A549 (cell line): ENCODE data around the gene AMIGO2. TPM values are rescaled to one million over a fixed set of nuclear protein-coding genes. Genes with fewer than 3 reads are reported as not detected.
A peak's percentile ranks its signal among the peaks of the same experiment; 100 is the strongest.

ENCODE experiments used
- ATAC-seq, 2 experiments: fragments of 200-7000 bp in 1 of 2; fragments of >200 bp in 1 of 2; cut with Nextera tagmentation in 1 of 2; cut with Tn5 transposase in 1 of 2; 3 replicates each; pipeline versions ENCODE4 v1.8.0 to v1.9.1; 2018 to 2020; ENCODE audit warnings: mild to moderate bottlenecking in 1 of 2, moderate library complexity in 1 of 2
- CTCF ChIA-PET: fragments of 300-600 bp; sonication (Branson Sonifier 250); formaldehyde crosslinking; extraction: SDS; loops from one replicate; lab custom pipeline; 2021; ENCODE audit warnings: antibody characterized with exemption, inconsistent platforms; lab: Yijun Ruan, JAX
- POLR2A ChIA-PET: fragments of 350-600 bp; formaldehyde crosslinking; extraction: SDS; loops from one replicate; lab custom pipeline; 2021; ENCODE audit warnings: antibody characterized with exemption, inconsistent platforms; lab: Yijun Ruan, JAX
- DNase-seq, 2 experiments: peaks; one replicate each; pipeline versions ENCODE4 v3.0.0 to v3.0.0-alpha.2; 2011 to 2016; ENCODE audit warnings: low read depth in 1 of 2, low spot score in 1 of 2
- FAIRE-seq: peaks from 2 replicates; lab custom pipeline; 2011; peaks lifted over from hg19 to GRCh38; lab: Jason Lieb, UNC
- H3K27ac ChIP-seq, 2 experiments: fragments of >200 bp; sonication (Bioruptor Twin); formaldehyde crosslinking; 3 replicates each; pipeline ENCODE4 v1.5.1; 2016 to 2017
- H3K4me1 ChIP-seq: fragments of >200 bp; sonication (Bioruptor Twin); formaldehyde crosslinking; 3 replicates; pipeline ENCODE4 v1.6.1; 2016
- H3K4me2 ChIP-seq: fragments of >200 bp; sonication (Bioruptor Twin); formaldehyde crosslinking; 3 replicates; pipeline ENCODE4 v1.6.1; 2016
- H3K4me3 ChIP-seq: fragments of >200 bp; sonication (Bioruptor Twin); formaldehyde crosslinking; 3 replicates; pipeline ENCODE4 v1.5.1; 2016
- H3K9me3 ChIP-seq: fragments of >200 bp; sonication (Bioruptor Twin); formaldehyde crosslinking; 3 replicates; pipeline ENCODE4 v1.6.1; 2016
- CBX8 ChIP-seq: fragments of 200-600 bp; sonication (generic); IDR thresholded peaks from 2 replicates; pipeline ENCODE4 v1.6.1; 2016
- CEBPB ChIP-seq, 2 experiments: fragments of >200 bp in 1 of 2; sonication (Bioruptor Twin) in 1 of 2; formaldehyde crosslinking in 1 of 2; IDR thresholded peaks; 2 replicates each; pipeline ENCODE4 v1.6.1; 2012 to 2016
- CHD4 ChIP-seq: fragments of 200-600 bp; sonication (generic); IDR thresholded peaks from 2 replicates; pipeline ENCODE4 v1.6.1; 2016; ENCODE audit warnings: antibody characterized with exemption, mild to moderate bottlenecking, borderline replicate concordance
- EHF ChIP-seq: fragments of 250-450 bp; sonication (Bioruptor Pico); IDR thresholded peaks from 2 replicates; pipeline ENCODE4 v1.5.0; 2020; ENCODE audit warnings: mild to moderate bottlenecking
- EP300 ChIP-seq, 2 experiments: fragments of >200 bp; sonication (Bioruptor Twin); formaldehyde crosslinking; IDR thresholded peaks; 2 replicates in 1 of 2; 3 replicates in 1 of 2; pipeline ENCODE4 v1.6.1; 2016 to 2017
- FOSB ChIP-seq: fragments of 250-450 bp; sonication (Bioruptor Pico); IDR thresholded peaks from 2 replicates; pipeline ENCODE4 v1.5.0; 2020; ENCODE audit warnings: mild to moderate bottlenecking, moderate library complexity
- FOSL2 ChIP-seq, 2 experiments: fragments of 450-650 bp in 1 of 2; fragments of >200 bp in 1 of 2; sonication (Bioruptor Twin) in 1 of 2; formaldehyde crosslinking; IDR thresholded peaks; 2 replicates each; pipeline versions ENCODE4 v1.5.0 to v1.6.1; 2016 to 2020; ENCODE audit warnings: mild to moderate bottlenecking in 1 of 2, moderate library complexity in 1 of 2
- FOXS1 ChIP-seq: fragments of 250-450 bp; sonication (Bioruptor Pico); IDR thresholded peaks from 2 replicates; pipeline ENCODE4 v1.5.0; 2020; ENCODE audit warnings: mild to moderate bottlenecking, moderate library complexity
- GATA3 ChIP-seq: IDR thresholded peaks from 2 replicates; pipeline ENCODE4 v1.6.1; 2012; ENCODE audit warnings: borderline replicate concordance
- HEYL ChIP-seq: fragments of 250-450 bp; sonication (Bioruptor Pico); IDR thresholded peaks from 2 replicates; pipeline ENCODE4 v1.8.0; 2021; ENCODE audit warnings: mild to moderate bottlenecking, moderate library complexity
- HOXA7 ChIP-seq: fragments of 250-450 bp; sonication (Bioruptor Pico); IDR thresholded peaks from 2 replicates; pipeline ENCODE4 v1.5.0; 2020; ENCODE audit warnings: mild to moderate bottlenecking, moderate library complexity
- HOXB13 ChIP-seq: fragments of 250-450 bp; sonication (Bioruptor Pico); IDR thresholded peaks from 2 replicates; pipeline ENCODE4 v1.5.0; 2020; ENCODE audit warnings: low read depth, mild to moderate bottlenecking, moderate library complexity
- JUN ChIP-seq, 2 experiments: fragments of >200 bp; sonication (Bioruptor Twin); formaldehyde crosslinking; IDR thresholded peaks; 2 replicates in 1 of 2; 3 replicates in 1 of 2; pipeline ENCODE4 v1.6.1; 2016 to 2017
- JUNB ChIP-seq: fragments of >200 bp; sonication (Bioruptor Twin); formaldehyde crosslinking; IDR thresholded peaks from 2 replicates; pipeline ENCODE4 v1.6.1; 2016
- MAFK ChIP-seq: fragments of 450-650 bp; IDR thresholded peaks from 2 replicates; pipeline ENCODE4 v1.6.1; 2014; ENCODE audit not compliant: partially characterized antibody
- POLR2AphosphoS2 ChIP-seq: conservative IDR thresholded peaks from 2 replicates; pipeline ENCODE4 v1.6.1; 2012; ENCODE audit warnings: low read length, improper control_type of control experiment, inconsistent platforms
- RAD21 ChIP-seq, 2 experiments: fragments of >200 bp in 1 of 2; sonication (Bioruptor Twin) in 1 of 2; formaldehyde crosslinking in 1 of 2; IDR thresholded peaks in 1 of 2; conservative IDR thresholded peaks in 1 of 2; 2 replicates in 1 of 2; 3 replicates in 1 of 2; pipeline ENCODE4 v1.6.1; 2012 to 2018; ENCODE audit warnings: inconsistent platforms in 1 of 2
- RARB ChIP-seq: fragments of 250-450 bp; sonication (Bioruptor Pico); IDR thresholded peaks from 2 replicates; pipeline ENCODE4 v1.8.0; 2021; ENCODE audit warnings: mild to moderate bottlenecking, moderate library complexity
- RCOR1 ChIP-seq: fragments of 150-350 bp; IDR thresholded peaks from 2 replicates; pipeline ENCODE4 v1.6.1; 2014; ENCODE audit warnings: antibody characterized with exemption, low read length, low read depth
- RFX5 ChIP-seq: fragments of 450-650 bp; IDR thresholded peaks from 2 replicates; pipeline ENCODE4 v1.7.1; 2014; ENCODE audit warnings: antibody characterized with exemption, mild to moderate bottlenecking, moderate library complexity
- SMC3 ChIP-seq: fragments of >200 bp; sonication (Bioruptor Twin); formaldehyde crosslinking; IDR thresholded peaks from 3 replicates; pipeline ENCODE4 v1.6.1; 2018; ENCODE audit warnings: inconsistent platforms
- ZC3H11A ChIP-seq: fragments of 450-650 bp; IDR thresholded peaks from 2 replicates; pipeline ENCODE4 v1.6.1; 2014; ENCODE audit warnings: antibody characterized with exemption, mild to moderate bottlenecking
- ZNF302 ChIP-seq: fragments of 250-450 bp; sonication (Bioruptor Pico); IDR thresholded peaks from 2 replicates; pipeline ENCODE4 v1.9.0; 2021; ENCODE audit warnings: inconsistent platforms, mild to moderate bottlenecking, moderate library complexity
- WGBS: methylation state at CpG from one replicate; pipeline ENCODE4 v1.1.6; 2017; ENCODE audit errors: missing lambda C conversion rate; 5-methylcytosine and 5-hydroxymethylcytosine counted together
- polyA plus RNA-seq, 4 experiments: library from polyadenylated mRNA; depleted of rRNA in 3 of 4; stranded (reverse); fragments of >200 nt; fragmentation: RNase III in 1 of 4; extraction: RNeasy Plus Mini Kit Qiagen cat#74134 plus additional on column Dnase treatment in 1 of 4; gene quantifications; 2 replicates in 3 of 4; 3 replicates in 1 of 4; pipeline ENCODE4 v1.2.3, GENCODE V29; 2011 to 2017
- TF ChIP-seq, protein P1 (sequence below): fragments of >200 bp; sonication (Bioruptor Twin); formaldehyde crosslinking; IDR thresholded peaks from 3 replicates; pipeline ENCODE4 v1.5.1; 2016
- TF ChIP-seq, protein P2 (sequence below): IDR thresholded peaks from 2 replicates; pipeline ENCODE4 v1.6.1; 2012
- TF ChIP-seq, protein P3 (sequence below): fragments of >200 bp; sonication (Bioruptor Twin); formaldehyde crosslinking; IDR thresholded peaks from 3 replicates; pipeline ENCODE4 v1.6.1; 2016
- TF ChIP-seq, protein P4 (sequence below): fragments of 250-450 bp; sonication (Bioruptor Pico); IDR thresholded peaks from 2 replicates; pipeline ENCODE4 v1.5.0; 2021; ENCODE audit warnings: mild to moderate bottlenecking, moderate library complexity, borderline replicate concordance
- TF ChIP-seq, protein P5 (sequence below): IDR thresholded peaks from 2 replicates; pipeline ENCODE4 v1.6.1; 2012

AMIGO2 gene
- polyA plus RNA-seq, 2 of the 4 experiments (the other 2 are of a cell fraction) = 288 to 636 TPM

DNA sequence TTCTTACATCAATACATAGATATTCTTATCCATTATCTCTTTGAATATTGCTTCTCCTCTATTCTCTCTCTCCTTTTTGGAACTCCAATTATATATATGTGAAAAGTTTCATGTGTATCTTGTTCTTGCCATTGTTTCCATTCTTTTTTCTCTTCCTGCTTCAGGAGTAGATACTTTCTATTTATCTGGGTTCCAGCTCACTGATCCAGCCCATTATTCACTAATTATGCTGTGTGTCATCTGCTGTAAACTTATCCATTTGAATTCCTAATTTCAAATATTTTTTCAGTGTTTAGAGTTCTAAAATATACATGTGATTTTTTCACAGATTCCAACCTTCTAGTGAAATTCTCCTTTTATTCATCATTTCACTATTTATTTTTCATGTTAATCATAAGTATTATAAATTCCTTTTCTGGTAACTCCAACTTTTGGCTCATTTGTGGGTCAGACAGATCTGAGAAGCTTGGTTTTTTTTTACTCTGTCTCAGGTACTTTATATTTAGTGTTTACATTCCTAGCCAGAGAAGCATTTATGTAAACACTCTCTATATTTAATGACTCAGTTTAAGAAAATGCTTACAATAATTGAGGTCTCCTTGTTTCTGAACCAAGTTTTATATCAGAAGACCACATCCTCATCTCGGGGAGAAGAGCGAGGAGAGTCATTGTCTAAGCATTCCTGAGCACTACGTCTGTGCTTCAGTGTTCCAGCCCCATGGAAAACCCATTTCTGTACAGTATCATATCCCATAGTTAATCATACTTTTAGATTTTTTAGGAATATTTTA lies 15.9 kb upstream of the AMIGO2 start:
- POLR2A ChIA-PET = interaction anchor here (0.8 to 4.6 kb wide), 16 partner anchors 10 to 302 kb away, joined by 3 to 59 read pairs (median 7); partner anchors contain the start of genes AMIGO2 and PCED1B
- peaks cover 14% of the 10 kb centered on the region for H3K9me3 ChIP-seq
- peak; percentile 77 to 90 for ATAC-seq
- peaks cover 80% of the 10 kb centered on the region for H3K4me1 ChIP-seq
- TF ChIP-seq, protein P1, sequence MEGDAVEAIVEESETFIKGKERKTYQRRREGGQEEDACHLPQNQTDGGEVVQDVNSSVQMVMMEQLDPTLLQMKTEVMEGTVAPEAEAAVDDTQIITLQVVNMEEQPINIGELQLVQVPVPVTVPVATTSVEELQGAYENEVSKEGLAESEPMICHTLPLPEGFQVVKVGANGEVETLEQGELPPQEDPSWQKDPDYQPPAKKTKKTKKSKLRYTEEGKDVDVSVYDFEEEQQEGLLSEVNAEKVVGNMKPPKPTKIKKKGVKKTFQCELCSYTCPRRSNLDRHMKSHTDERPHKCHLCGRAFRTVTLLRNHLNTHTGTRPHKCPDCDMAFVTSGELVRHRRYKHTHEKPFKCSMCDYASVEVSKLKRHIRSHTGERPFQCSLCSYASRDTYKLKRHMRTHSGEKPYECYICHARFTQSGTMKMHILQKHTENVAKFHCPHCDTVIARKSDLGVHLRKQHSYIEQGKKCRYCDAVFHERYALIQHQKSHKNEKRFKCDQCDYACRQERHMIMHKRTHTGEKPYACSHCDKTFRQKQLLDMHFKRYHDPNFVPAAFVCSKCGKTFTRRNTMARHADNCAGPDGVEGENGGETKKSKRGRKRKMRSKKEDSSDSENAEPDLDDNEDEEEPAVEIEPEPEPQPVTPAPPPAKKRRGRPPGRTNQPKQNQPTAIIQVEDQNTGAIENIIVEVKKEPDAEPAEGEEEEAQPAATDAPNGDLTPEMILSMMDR = no peak
- TF ChIP-seq RARB (0 out of 2 replicates have a peak, but pooled peaks have one; percentile 42), CHD4 (no peak), JUNB (peak; percentile 96), ZNF302 (CRISPR knock-in tag) (no peak), FOSL2 (IDR thresholded peaks at IDR 0.05) (peak; percentile 78), FOSL2 (CRISPR knock-in tag; IDR thresholded peaks at IDR 0.05) (peak; percentile 96), EHF (CRISPR knock-in tag) (no peak), FOSB (peak; percentile 47; the same call in 1 of the 2 replicates), HEYL (CRISPR knock-in tag) (no peak), HOXB13 (CRISPR knock-in tag) (no peak), POLR2AphosphoS2 (no peak), GATA3 (peak; percentile 97), CBX8 (no peak), RFX5 (no peak), SMC3 (peak; percentile 54; the same call in 2 of the 3 replicates), RCOR1 (no peak), MAFK (peak; percentile 18), EP300 (IDR thresholded peaks at IDR 0.05) (peak; percentile 85 to 89; a peak in 4 of 5 replicates), FOXS1 (CRISPR knock-in tag) (peak; percentile 96), RAD21 (conservative IDR thresholded peaks at IDR 0.05 in 1 of 2, IDR thresholded peaks at IDR 0.05 in 1 of 2) (peak; percentile 39 to 52), JUN (IDR thresholded peaks at IDR 0.05) (peak; percentile 76 to 90; a peak in 4 of 5 replicates), ZC3H11A (no peak), CEBPB (IDR thresholded peaks at IDR 0.05) (peak in 1 of 2 experiments; percentile 79; a peak in 1 of 4 replicates), HOXA7 (CRISPR knock-in tag) (no peak)
- TF ChIP-seq, protein P2, sequence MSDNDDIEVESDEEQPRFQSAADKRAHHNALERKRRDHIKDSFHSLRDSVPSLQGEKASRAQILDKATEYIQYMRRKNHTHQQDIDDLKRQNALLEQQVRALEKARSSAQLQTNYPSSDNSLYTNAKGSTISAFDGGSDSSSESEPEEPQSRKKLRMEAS = peak; percentile 86
- TF ChIP-seq, protein P3, sequence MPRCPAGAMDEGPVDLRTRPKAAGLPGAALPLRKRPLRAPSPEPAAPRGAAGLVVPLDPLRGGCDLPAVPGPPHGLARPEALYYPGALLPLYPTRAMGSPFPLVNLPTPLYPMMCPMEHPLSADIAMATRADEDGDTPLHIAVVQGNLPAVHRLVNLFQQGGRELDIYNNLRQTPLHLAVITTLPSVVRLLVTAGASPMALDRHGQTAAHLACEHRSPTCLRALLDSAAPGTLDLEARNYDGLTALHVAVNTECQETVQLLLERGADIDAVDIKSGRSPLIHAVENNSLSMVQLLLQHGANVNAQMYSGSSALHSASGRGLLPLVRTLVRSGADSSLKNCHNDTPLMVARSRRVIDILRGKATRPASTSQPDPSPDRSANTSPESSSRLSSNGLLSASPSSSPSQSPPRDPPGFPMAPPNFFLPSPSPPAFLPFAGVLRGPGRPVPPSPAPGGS = peak; percentile 65; the same call in 1 of the 3 replicates
- TF ChIP-seq, protein P4, sequence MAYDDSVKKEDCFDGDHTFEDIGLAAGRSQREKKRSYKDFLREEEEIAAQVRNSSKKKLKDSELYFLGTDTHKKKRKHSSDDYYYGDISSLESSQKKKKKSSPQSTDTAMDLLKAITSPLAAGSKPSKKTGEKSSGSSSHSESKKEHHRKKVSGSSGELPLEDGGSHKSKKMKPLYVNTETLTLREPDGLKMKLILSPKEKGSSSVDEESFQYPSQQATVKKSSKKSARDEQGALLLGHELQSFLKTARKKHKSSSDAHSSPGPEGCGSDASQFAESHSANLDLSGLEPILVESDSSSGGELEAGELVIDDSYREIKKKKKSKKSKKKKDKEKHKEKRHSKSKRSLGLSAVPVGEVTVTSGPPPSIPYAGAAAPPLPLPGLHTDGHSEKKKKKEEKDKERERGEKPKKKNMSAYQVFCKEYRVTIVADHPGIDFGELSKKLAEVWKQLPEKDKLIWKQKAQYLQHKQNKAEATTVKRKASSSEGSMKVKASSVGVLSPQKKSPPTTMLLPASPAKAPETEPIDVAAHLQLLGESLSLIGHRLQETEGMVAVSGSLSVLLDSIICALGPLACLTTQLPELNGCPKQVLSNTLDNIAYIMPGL (CRISPR knock-in tag) = no peak
- TF ChIP-seq, protein P5, sequence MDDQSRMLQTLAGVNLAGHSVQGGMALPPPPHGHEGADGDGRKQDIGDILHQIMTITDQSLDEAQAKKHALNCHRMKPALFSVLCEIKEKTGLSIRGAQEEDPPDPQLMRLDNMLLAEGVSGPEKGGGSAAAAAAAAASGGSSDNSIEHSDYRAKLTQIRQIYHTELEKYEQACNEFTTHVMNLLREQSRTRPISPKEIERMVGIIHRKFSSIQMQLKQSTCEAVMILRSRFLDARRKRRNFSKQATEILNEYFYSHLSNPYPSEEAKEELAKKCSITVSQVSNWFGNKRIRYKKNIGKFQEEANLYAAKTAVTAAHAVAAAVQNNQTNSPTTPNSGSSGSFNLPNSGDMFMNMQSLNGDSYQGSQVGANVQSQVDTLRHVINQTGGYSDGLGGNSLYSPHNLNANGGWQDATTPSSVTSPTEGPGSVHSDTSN = peak; percentile 60; the same call in 1 of the 2 replicates
- CTCF ChIA-PET = interaction anchor here (0.6 to 2.3 kb wide), 13 partner anchors 9 to 307 kb away, joined by 3 to 17 read pairs (median 3); partner anchors contain the start of genes AMIGO2 and PCED1B
- peak overlapping the region; percentile 91 for H3K27ac ChIP-seq
- DNase-seq = peak in 1 of 2 experiments; percentile 91
- peak overlapping the region; percentile 3; the same call in 1 of the 3 replicates for H3K4me3 ChIP-seq
- 0% methylated on average over 3 of the region's 3 CpGs for WGBS
- peak; percentile 94 for FAIRE-seq
- H3K4me2 ChIP-seq = peak overlapping the region; percentile 70
